OCI-LY7 (cell line): Measurements from ENCODE around the gene LRRC38.

Source experiments
- CTCF ChIP-seq: fragments of 200-600 bp; sonication (generic); conservative IDR thresholded peaks from 2 replicates; pipeline ENCODE4 v1.5.1; 2014; ENCODE audit warnings: mild to moderate bottlenecking, antibody characterized with exemption, low read length, moderate library complexity, mixed read lengths
- EZH2phosphoT487 ChIP-seq: fragments of 200-600 bp; sonication (generic); IDR thresholded peaks from 2 replicates; pipeline ENCODE4 v1.6.1; 2018; ENCODE audit warnings: low read depth, borderline replicate concordance, mild to moderate bottlenecking, mixed run types, antibody characterized with exemption, low read length, moderate library complexity, mixed read lengths

- TF ChIP-seq CTCF (0 out of 2 replicates have a peak, but pooled peaks have one; percentile 10), EZH2phosphoT487 (no peak)
Measured at GRCh38 chr1:13498553-13498952, 15.2 kb downstream of the LRRC38 start.
